ENCODE measurements around the gene ADSS1. TPM values are rescaled to one million over a fixed set of nuclear protein-coding genes. Genes with fewer than 3 reads are reported as not detected.

ADSS1 gene
- polyA plus RNA-seq, 1 of the 3 experiments (the other 2 are of a cell fraction), result 14.3 TPM

- peaks cover 0 to 7% of the 10 kb centered on the region in 2 experiments; a peak in 1 of 4 replicates for H3K4me1 ChIP-seq (ENCODE audit: control insufficient read depth in 1 of 2, insufficient read depth in 2 of 2, low read depth in 1 of 2, low read length in 1 of 2)
- H3K9ac ChIP-seq, result no peak overlapping the region
- no peaks in the 10 kb centered on the region for H3K27me3 ChIP-seq (ENCODE audit: insufficient read depth)
- TF ChIP-seq RFX5 (IDR thresholded peaks at IDR 0.05; ENCODE audit: low read length), result no peak
- no peak for TF ChIP-seq CTCF (IDR thresholded peaks at IDR 0.05)
- no peak for TF ChIP-seq PBX3 (IDR thresholded peaks at IDR 0.05)
- TF ChIP-seq SIN3A (IDR thresholded peaks at IDR 0.05; ENCODE audit: borderline replicate concordance, low read depth, low read length), result no peak
- no peak for TF ChIP-seq RAD21 (IDR thresholded peaks at IDR 0.05; ENCODE audit: low read length)
- no peak for TF ChIP-seq YY1 (IDR thresholded peaks at IDR 0.05; ENCODE audit: low read depth)
- TF ChIP-seq RXRA (IDR thresholded peaks at IDR 0.05; ENCODE audit: borderline replicate concordance, low read depth), result no peak
- TF ChIP-seq IRF3 (IDR thresholded peaks at IDR 0.05; ENCODE audit: low read depth, low read length), result no peak
- TF ChIP-seq USF1 (IDR thresholded peaks at IDR 0.05; ENCODE audit: borderline replicate concordance, low read depth), result no peak
- no peak overlapping the region for H3K4me3 ChIP-seq (ENCODE audit: low read depth in 2 of 2, low read length in 1 of 2)
- no peaks in the 10 kb centered on the region for H3K9me2 ChIP-seq
- peaks cover 10% of the 10 kb centered on the region for H4K20me1 ChIP-seq (ENCODE audit: insufficient read depth)
- H3K79me2 ChIP-seq (ENCODE audit: insufficient read depth), result no peaks in the 10 kb centered on the region
- H3F3A ChIP-seq (replicated peaks; ENCODE audit: insufficient read depth), result peaks cover 24% of the 10 kb centered on the region
- WGBS (ENCODE audit: low lambda C conversion rate), result 94% methylated on average over 19 of the region's 34 CpGs
- H3K4me2 ChIP-seq, result no peak overlapping the region
- peaks cover 12 to 53% of the 10 kb centered on the region in 2 experiments for H3K36me3 ChIP-seq (replicated peaks in 1 of 2; ENCODE audit: control insufficient read depth in 1 of 2, insufficient read depth in 2 of 2, low read length in 1 of 2)
- ChIA-PET POLR2A (interaction anchor here (0.6 to 1.5 kb wide), 2 partner anchors 49 to 54 kb away, joined by 3 to 4 read pairs; no protein-coding TSS in a partner anchor), CTCF (interaction anchor here (2.4 to 6.5 kb wide), 2 partner anchors 12 to 54 kb away, joined by 6 to 85 read pairs; no protein-coding TSS in a partner anchor)
- H3K9me3 ChIP-seq, result no peaks in the 10 kb centered on the region
- H2AFZ ChIP-seq (ENCODE audit: low read depth), result no peak overlapping the region
- no peak overlapping the region for H3K27ac ChIP-seq (ENCODE audit: low read depth in 2 of 2, low read length in 1 of 2)
- DNase-seq, result no peak
These were observed 48.1 kb downstream of the ADSS1 start for GRCh38 chr14:104771918-104772706.

Data from SK-N-SH (cell line).